Measurements from ENCODE around the gene CFAP58. TPM values are rescaled to one million over a fixed set of nuclear protein-coding genes. Genes with fewer than 3 reads are reported as not detected.

Gene CFAP58
- total and polyA plus RNA-seq, 4 donors, result 0.01 to 0.09 (median 0.08) TPM; not detected in 1

DNA sequence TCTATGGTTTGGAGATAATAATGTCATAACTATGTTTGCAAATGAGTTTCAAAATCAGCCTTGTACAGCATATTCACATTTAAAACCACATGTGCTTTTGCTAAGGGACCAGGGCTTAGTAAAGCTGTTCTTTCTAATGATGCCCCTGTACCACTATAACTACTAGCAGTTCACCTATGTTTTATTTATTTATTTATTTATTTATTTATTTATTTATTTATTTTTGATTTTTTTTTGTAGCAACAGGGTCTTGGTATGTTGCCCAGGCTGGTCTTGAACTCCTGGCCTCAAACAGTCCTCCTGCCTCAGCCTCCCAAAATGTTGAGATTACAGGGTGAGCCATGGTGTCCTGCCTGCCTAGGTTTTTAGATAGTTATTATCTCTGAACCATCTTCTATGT is 96.9 kb downstream of the CFAP58 start:
- Histone ChIP-seq H3K36me3 (ENCODE audit: control insufficient read depth in 4 of 4, insufficient read depth in 3 of 4, low read depth in 1 of 4, low read length in 3 of 4) (no peaks in the 10 kb centered on the region), H3K27ac (ENCODE audit: low read depth in 1 of 2, low read length in 2 of 2) (no peak overlapping the region), H3K9me3 (ENCODE audit: control insufficient read depth in 4 of 4, low read length in 3 of 4) (no peaks in the 10 kb centered on the region), H3K9ac (ENCODE audit: low read depth in 1 of 2, low read length in 2 of 2) (no peak overlapping the region), H3K27me3 (ENCODE audit: control insufficient read depth in 4 of 4, insufficient read depth in 4 of 4, low read length in 3 of 4) (peaks cover 0 to 3% (median 2%) of the 10 kb centered on the region in 4 donors), H3K4me1 (ENCODE audit: control insufficient read depth in 4 of 4, insufficient read depth in 4 of 4, low read length in 3 of 4) (no peaks in the 10 kb centered on the region), H3K4me3 (ENCODE audit: low read depth in 1 of 3, low read length in 3 of 3) (no peak overlapping the region)
- no peak for DNase-seq (ENCODE audit: low spot score)
- TF ChIP-seq JUND (IDR thresholded peaks at IDR 0.05) (no peak), RAD21 (IDR thresholded peaks at IDR 0.05) (no peak), GABPA (IDR thresholded peaks at IDR 0.05 in 1 of 2, conservative IDR thresholded peaks at IDR 0.05 in 1 of 2) (no peak), YY1 (IDR thresholded peaks at IDR 0.05) (no peak), SP1 (IDR thresholded peaks at IDR 0.05) (no peak), HNF4A (conservative IDR thresholded peaks at IDR 0.05) (no peak), RXRA (IDR thresholded peaks at IDR 0.05) (no peak), NR2F2 (IDR thresholded peaks at IDR 0.05) (no peak), TAF1 (conservative IDR thresholded peaks at IDR 0.05) (no peak), EGR1 (IDR thresholded peaks at IDR 0.05; ENCODE audit: low read depth in 2 of 2) (no peak), FOXA1 (IDR thresholded peaks at IDR 0.05) (no peak), FOXA2 (IDR thresholded peaks at IDR 0.05) (no peak), HNF4G (IDR thresholded peaks at IDR 0.05) (no peak)
- TF ChIP-seq, protein P1, sequence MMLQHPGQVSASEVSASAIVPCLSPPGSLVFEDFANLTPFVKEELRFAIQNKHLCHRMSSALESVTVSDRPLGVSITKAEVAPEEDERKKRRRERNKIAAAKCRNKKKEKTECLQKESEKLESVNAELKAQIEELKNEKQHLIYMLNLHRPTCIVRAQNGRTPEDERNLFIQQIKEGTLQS (IDR thresholded peaks at IDR 0.05), result no peak
- TF ChIP-seq, protein P2, sequence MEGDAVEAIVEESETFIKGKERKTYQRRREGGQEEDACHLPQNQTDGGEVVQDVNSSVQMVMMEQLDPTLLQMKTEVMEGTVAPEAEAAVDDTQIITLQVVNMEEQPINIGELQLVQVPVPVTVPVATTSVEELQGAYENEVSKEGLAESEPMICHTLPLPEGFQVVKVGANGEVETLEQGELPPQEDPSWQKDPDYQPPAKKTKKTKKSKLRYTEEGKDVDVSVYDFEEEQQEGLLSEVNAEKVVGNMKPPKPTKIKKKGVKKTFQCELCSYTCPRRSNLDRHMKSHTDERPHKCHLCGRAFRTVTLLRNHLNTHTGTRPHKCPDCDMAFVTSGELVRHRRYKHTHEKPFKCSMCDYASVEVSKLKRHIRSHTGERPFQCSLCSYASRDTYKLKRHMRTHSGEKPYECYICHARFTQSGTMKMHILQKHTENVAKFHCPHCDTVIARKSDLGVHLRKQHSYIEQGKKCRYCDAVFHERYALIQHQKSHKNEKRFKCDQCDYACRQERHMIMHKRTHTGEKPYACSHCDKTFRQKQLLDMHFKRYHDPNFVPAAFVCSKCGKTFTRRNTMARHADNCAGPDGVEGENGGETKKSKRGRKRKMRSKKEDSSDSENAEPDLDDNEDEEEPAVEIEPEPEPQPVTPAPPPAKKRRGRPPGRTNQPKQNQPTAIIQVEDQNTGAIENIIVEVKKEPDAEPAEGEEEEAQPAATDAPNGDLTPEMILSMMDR (IDR thresholded peaks at IDR 0.05; ENCODE audit: low read depth, low read length, missing input control), result no peak
- TF ChIP-seq, protein P3, sequence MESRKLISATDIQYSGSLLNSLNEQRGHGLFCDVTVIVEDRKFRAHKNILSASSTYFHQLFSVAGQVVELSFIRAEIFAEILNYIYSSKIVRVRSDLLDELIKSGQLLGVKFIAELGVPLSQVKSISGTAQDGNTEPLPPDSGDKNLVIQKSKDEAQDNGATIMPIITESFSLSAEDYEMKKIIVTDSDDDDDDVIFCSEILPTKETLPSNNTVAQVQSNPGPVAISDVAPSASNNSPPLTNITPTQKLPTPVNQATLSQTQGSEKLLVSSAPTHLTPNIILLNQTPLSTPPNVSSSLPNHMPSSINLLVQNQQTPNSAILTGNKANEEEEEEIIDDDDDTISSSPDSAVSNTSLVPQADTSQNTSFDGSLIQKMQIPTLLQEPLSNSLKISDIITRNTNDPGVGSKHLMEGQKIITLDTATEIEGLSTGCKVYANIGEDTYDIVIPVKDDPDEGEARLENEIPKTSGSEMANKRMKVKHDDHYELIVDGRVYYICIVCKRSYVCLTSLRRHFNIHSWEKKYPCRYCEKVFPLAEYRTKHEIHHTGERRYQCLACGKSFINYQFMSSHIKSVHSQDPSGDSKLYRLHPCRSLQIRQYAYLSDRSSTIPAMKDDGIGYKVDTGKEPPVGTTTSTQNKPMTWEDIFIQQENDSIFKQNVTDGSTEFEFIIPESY (IDR thresholded peaks at IDR 0.05), result no peak
- TF ChIP-seq, protein P4, sequence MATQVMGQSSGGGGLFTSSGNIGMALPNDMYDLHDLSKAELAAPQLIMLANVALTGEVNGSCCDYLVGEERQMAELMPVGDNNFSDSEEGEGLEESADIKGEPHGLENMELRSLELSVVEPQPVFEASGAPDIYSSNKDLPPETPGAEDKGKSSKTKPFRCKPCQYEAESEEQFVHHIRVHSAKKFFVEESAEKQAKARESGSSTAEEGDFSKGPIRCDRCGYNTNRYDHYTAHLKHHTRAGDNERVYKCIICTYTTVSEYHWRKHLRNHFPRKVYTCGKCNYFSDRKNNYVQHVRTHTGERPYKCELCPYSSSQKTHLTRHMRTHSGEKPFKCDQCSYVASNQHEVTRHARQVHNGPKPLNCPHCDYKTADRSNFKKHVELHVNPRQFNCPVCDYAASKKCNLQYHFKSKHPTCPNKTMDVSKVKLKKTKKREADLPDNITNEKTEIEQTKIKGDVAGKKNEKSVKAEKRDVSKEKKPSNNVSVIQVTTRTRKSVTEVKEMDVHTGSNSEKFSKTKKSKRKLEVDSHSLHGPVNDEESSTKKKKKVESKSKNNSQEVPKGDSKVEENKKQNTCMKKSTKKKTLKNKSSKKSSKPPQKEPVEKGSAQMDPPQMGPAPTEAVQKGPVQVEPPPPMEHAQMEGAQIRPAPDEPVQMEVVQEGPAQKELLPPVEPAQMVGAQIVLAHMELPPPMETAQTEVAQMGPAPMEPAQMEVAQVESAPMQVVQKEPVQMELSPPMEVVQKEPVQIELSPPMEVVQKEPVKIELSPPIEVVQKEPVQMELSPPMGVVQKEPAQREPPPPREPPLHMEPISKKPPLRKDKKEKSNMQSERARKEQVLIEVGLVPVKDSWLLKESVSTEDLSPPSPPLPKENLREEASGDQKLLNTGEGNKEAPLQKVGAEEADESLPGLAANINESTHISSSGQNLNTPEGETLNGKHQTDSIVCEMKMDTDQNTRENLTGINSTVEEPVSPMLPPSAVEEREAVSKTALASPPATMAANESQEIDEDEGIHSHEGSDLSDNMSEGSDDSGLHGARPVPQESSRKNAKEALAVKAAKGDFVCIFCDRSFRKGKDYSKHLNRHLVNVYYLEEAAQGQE (IDR thresholded peaks at IDR 0.05), result no peak
- TF ChIP-seq, protein P5, sequence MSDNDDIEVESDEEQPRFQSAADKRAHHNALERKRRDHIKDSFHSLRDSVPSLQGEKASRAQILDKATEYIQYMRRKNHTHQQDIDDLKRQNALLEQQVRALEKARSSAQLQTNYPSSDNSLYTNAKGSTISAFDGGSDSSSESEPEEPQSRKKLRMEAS (IDR thresholded peaks at IDR 0.05), result no peak

Measured in liver (tissue), 9 donors.